Measurements from ENCODE around the gene CAMK2B.

GRCh38 chr7:44225566-44226395 lies 99.6 kb downstream of the CAMK2B start:
- no peak for TF ChIP-seq RFX1 (IDR thresholded peaks at IDR 0.05)
- TF ChIP-seq CCAR2 (optimal IDR thresholded peaks at IDR 0.05; ENCODE audit: low read depth, low read length), result no peak
- TF ChIP-seq SYNCRIP (IDR thresholded peaks at IDR 0.05; ENCODE audit: insufficient read depth, low read depth, low read length), result no peak
- no peak for TF ChIP-seq NR3C1 (CRISPR knock-in tag; IDR thresholded peaks at IDR 0.05)
- TF ChIP-seq ZNF766 (CRISPR knock-in tag; IDR thresholded peaks at IDR 0.05; ENCODE audit: borderline replicate concordance), result no peak
- no peak for TF ChIP-seq ZFP41 (CRISPR knock-in tag; IDR thresholded peaks at IDR 0.05; ENCODE audit: borderline replicate concordance)
- no peak for TF ChIP-seq NR2C2 (CRISPR knock-in tag; IDR thresholded peaks at IDR 0.05; ENCODE audit: borderline replicate concordance)
- TF ChIP-seq RBM39 (IDR thresholded peaks at IDR 0.05; ENCODE audit: low read depth, low read length, poor library complexity, severe bottlenecking), result no peak
- no peak for TF ChIP-seq ZNF7 (CRISPR knock-in tag; IDR thresholded peaks at IDR 0.05)
- no peak for TF ChIP-seq FOXM1 (CRISPR knock-in tag; IDR thresholded peaks at IDR 0.05)
- no peak for TF ChIP-seq TP53 (CRISPR knock-in tag; conservative IDR thresholded peaks at IDR 0.05)
- TF ChIP-seq HNF1A (IDR thresholded peaks at IDR 0.05; ENCODE audit: low read depth), result no peak
- TF ChIP-seq HNF1A (CRISPR knock-in tag; IDR thresholded peaks at IDR 0.05; ENCODE audit: borderline replicate concordance), result no peak
- TF ChIP-seq RFX5 (IDR thresholded peaks at IDR 0.05; ENCODE audit: low read depth, low read length), result no peak
